CD4-positive, alpha-beta T cell treated with Interleukin-21 for 1 hour (primary cell): ENCODE data around the gene SPPL2C.
"Not testable (repeated sequence)": the region's sequence is repeated elsewhere in the genome, so short reads cannot be mapped to it uniquely, and the experiment has no call there.

Experiments
- DNase-seq: peaks from one replicate; pipeline ENCODE4 v3.0.0-alpha.2; 2020

The SPPL2C gene

GRCh38 chr17:45851022-45851421, 6.3 kb downstream of the SPPL2C start:
- DNase-seq, result no peak

GRCh38 chr17:45851464-45851863, 6.8 kb downstream of the SPPL2C start:
- no peak for DNase-seq

DNA sequence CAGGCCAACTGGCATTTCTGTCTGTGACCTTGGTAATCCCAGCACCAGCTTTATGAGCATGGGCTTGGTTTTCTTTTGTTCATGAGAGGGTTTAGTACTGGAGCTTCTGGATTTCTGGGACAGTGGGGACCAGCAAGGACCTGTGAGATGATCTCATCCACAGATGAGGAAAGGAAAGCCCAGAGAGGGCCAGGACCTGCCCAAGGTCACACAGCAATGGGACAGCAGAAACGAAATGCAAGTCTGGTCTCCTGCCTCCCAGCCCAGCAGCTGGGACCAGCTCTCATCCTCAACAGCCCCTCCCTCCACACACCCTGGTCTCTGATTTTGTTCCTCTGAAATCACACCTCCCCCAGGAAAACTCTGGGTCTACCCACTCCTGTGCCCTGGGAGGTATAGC, 7.2 kb downstream of the SPPL2C start:
- no peak for DNase-seq

- peak; percentile 56 for DNase-seq
Observed at GRCh38 chr17:45852535-45853297, 8.0 kb downstream of the SPPL2C start.

DNA sequence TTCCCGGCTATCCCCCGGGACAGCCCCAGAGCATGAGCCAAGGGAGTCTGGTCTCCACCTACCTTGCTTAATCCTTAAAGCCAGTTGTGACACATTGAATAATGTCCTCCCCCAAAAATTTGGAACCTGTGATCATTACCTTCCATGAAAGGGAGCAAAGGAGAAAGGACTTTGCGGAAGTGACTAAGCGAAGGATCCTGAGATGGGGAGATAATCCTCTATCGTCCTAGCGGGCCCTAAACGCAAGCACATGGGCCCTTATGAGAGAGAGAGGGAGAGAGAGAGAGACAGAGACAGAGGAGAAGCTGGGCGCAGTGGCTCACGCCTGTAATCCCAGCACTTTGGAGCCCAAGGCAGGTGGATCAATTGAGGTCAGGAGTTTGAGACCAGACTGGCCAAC, 9.5 kb downstream of the SPPL2C start:
- no peak for DNase-seq

DNA sequence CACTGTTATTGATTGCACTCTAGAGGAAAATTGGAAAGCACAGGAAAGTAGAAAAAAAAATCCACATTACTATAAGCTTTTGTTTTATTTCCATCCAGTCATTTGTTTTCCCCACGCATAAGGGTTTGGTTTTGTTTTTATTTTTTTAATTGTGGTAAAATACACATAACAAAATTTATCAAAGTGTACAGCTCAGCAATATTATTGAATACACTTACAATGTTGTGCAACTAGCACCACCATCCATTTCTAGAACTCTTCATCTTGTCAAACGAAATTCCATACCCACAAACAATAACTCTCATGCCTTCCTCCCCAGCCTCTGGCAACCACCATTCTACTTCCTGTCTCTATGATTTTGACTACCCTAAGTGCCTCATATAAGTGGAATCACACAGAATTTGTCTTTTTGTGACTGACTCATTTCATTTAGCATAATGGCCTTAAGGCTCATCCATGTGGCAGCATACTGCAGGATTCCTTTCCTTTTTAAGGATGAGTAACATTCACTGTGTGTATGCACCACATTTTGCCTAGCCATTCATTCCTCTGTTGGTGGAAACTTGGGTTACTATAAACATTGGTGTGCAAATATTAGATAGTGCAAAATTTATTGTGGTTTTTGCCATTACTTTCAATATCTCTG, 11.1 kb downstream of the SPPL2C start:
- no peak for DNase-seq

DNA sequence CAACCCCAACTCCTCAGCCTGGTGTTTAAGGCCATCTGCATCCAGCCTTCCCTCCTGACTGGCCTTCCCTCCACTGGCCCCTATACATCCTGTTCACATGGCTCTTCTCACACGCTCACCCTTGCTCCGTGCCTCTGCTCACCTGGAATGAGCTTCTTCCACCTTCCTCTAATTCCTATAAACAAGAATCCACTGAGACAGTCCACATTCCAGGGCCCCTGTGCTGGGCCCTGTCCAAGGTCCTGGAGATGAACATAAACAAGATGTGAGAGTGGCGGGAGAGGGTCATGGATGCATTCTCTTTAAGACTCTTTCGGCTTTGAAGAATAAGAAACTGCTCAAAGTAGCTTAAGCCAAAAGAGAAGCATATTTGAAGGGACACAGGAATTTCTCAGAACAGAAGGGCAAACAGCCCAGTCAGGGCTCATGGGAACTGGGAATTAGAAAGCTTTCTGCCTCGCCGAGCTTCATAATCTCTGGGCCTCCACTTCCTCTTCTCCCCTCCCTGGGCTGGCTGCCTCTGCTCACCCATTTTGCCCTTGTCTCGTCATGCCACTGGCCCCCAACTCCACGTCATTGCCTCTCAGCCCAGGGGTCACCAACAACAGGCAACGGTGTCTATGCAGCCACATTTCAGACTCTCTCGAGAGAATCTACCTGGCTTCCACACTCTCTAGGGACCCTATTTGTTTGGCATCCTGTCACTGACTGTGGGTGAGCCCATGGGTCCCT, 13.5 kb downstream of the SPPL2C start:
- DNase-seq, result no peak

DNA sequence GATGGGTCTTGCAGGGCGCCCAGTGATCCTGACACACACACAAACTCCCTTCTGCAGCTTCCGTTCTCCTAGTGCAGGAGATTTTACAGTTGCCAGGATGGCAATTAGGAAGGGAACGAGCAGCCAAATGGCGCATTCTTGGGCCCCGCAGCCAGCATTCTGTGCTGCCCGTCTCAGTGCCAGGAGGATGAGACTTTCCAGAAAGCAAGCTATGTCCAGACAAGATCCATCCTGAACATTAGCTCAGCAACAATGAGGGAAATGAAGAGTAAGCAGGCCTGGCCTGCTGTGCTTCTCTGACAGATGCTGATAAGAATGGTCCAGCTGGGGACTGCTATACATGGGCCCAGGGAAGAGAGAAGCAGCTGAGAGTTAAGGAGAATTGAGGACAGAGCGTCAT, 16.5 kb downstream of the SPPL2C start:
- DNase-seq, result no peak

DNA sequence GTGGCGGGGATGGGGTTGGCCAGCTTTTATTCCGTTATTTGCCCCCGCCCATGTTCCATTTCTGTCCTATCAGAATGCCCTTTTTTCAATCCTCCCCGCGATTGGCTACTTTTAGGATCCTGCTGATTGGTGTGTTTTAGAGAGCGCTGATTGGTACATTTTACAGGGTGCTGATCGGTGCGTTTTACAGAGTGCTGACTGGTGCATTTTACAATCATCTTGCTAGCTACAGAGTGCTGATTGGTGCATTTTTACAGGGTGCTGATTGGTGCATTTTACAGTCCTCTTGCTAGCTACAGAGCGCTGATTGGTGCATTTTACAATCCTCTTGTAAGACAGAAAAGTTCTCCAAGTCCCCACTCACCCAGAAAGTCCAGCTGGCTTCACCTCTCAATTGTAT, 17.4 kb downstream of the SPPL2C start:
- not testable (repeated sequence) for DNase-seq

GRCh38 chr17:45863857-45864654, 19.4 kb downstream of the SPPL2C start:
- no peak for DNase-seq

DNA sequence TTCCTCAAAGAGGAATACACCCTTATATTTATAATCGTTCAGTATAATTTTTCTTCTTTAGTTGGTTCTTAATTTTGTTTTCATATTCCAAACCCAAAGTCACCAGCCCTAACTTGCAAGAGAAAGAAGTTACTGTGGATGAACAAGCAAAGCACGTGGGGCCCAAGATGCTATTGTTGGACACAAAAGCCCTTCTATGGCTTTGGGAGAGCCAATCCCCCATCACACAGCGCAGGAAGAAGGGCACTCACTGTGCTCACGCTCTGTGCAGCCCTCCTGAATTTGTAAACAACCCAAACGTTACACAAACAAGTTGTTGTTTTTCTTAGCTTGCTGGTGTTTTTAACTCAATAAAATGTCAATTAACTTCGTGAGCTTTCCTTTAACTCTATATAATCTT, 22.5 kb downstream of the SPPL2C start:
- DNase-seq, result no peak

GRCh38 chr17:45867702-45868101, 23.0 kb downstream of the SPPL2C start:
- no peak for DNase-seq

DNA sequence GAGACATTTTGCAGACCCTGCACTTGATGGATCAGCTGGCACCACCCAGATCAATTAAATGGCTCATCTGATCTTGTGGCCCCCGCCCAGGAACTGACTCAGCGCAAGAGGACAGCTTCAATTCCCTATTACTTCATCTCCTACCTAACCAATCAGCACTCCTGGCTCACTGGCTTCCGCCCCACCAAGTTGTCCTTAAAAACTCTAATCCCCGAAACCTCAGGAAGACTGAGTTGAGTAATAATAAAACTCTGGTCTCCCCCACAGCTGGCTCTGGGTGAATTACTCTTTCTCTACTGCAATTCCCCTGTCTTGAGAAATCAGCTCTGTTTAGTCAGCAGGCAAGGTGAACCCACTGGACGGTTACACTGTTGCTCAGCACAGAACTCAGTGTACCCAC, 23.6 kb downstream of the SPPL2C start:
- no peak for DNase-seq

DNA sequence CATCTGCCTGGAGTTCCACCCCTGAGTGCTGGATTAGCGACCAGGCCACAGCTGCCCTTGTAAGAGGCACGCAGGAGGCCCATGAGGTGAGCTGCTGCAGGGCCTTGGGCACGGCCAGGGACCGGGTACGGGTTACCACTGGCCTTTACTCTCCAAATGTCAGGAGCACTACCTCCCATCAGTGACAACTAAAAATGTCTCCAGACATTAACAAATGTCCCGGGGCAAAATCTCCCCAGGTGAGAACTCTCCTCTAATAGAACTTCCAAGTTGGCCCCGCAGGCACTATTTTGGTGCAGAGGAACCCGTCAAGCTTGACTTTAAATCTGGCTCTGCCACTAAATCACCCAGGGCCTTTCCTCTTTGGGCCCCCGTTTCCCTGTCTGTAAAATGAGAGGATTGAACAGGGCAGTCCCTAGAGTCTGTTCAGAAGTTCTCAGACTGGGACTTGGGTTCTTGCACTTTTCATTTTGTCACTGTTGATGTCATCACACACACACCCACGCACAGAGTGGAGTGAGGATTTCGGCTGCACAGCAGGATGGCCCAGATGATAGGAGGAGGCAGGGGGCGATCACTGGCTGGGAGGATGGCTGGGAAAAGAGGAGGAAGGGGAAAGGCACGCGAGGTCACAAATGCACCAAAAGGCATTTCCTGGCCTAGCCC, 25.1 kb downstream of the SPPL2C start:
- no peak for DNase-seq

- DNase-seq, result no peak
Observed at GRCh38 chr17:45870342-45870974, 25.8 kb downstream of the SPPL2C start.

DNA sequence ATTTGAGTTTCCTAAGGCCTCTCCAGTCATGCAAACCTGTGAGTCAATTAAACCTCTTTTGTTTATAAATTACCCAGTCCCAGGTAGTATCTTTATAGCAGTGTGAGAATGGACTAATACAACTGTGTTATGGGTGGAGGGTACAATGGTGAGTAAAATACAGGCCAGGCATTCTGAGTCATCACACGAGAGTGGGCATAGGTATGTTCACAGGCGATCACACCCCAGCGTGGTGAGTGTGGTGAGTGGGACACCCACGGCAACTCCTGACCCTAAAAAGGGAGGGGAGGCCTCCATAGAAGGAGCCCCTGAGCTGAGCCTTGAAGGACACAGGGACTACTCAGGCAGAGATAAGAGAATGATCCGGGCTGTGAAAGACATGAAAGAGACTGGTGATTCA, 27.0 kb downstream of the SPPL2C start:
- no peak for DNase-seq

GRCh38 chr17:45873728-45874127, 29.0 kb downstream of the SPPL2C start:
- peak; percentile 34 for DNase-seq

- peak; percentile 26 for DNase-seq
Observed at GRCh38 chr17:45874151-45874550, 29.5 kb downstream of the SPPL2C start.

DNA sequence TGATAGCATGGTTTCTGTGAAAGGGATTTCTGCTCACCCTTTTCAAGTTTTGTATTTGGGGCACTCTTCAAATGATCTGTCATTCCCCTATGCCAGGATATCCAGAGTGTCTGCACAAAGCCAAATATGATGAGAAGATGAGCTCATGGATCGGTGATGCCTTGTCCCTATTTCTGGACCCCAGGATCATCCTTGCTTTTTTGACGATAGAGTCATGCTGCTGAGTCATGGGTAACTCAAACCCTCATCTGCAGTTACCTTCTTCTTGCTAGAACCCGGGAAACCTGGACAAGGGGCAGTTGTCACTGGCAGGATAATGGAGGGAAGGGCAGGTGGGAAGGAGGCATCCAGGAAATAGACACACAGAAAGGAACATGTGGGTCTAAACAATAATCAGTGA, 31.9 kb downstream of the SPPL2C start:
- no peak for DNase-seq

DNA sequence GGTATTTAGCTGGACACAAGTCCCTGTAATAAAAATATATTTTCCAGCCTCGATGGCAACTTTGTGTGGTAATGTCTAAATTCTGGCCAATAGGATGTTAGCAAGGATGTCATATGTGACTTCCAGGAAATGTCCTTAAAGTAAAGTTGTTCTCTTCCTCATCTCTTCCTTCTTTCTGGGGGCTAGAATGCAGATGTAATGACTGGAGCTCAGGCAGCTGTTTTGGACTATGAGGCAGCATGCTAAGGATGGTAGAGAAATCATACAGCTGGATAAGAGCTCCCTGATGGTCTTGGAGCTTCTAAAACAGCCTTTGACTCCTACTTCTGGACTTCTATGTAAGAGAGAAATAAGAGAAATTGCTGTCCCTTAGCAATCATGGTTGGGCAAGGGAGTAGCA, 32.8 kb downstream of the SPPL2C start:
- no peak for DNase-seq

GRCh38 chr17:45883063-45883462, 38.4 kb downstream of the SPPL2C start:
- DNase-seq, result no peak

- no peak for DNase-seq
Observed at GRCh38 chr17:45886852-45887251, 42.2 kb downstream of the SPPL2C start.
